Omental fat pad (tissue), 4 donors: ENCODE data around the gene SIM1. TPM values are rescaled to one million over a fixed set of nuclear protein-coding genes. Genes with fewer than 3 reads are reported as not detected.

Experiments used
- ATAC-seq: fragments of 150-250 bp; one replicate; pipeline ENCODE4 v1.9.1; 2016; ENCODE audit warnings: mild to moderate bottlenecking, moderate library complexity; ENCODE audit not compliant: low FRiP score
- DNase-seq: peaks from one replicate; pipeline ENCODE4 v3.0.0-alpha.2; 2019; ENCODE audit warnings: low spot score
- total RNA-seq, 4 donors: library from RNA; depleted of rRNA; stranded (reverse); fragments of >200 nt; gene quantifications; one replicate each; pipeline ENCODE4 v1.1.0, GENCODE V29; 2016
- TF ChIP-seq, protein P1 (sequence below), 3 donors: fragments of 450-650 bp; IDR thresholded peaks; one replicate each; pipeline ENCODE4 v1.5.1; 2016 to 2017; ENCODE audit warnings: antibody characterized with exemption in 3 of 3, mild to moderate bottlenecking in 3 of 3, moderate library complexity in 2 of 3

Gene SIM1
- total RNA-seq, 4 donors from 2014 or later: 0.32 TPM; not detected in 3

- ATAC-seq: no peak
- TF ChIP-seq, protein P1, sequence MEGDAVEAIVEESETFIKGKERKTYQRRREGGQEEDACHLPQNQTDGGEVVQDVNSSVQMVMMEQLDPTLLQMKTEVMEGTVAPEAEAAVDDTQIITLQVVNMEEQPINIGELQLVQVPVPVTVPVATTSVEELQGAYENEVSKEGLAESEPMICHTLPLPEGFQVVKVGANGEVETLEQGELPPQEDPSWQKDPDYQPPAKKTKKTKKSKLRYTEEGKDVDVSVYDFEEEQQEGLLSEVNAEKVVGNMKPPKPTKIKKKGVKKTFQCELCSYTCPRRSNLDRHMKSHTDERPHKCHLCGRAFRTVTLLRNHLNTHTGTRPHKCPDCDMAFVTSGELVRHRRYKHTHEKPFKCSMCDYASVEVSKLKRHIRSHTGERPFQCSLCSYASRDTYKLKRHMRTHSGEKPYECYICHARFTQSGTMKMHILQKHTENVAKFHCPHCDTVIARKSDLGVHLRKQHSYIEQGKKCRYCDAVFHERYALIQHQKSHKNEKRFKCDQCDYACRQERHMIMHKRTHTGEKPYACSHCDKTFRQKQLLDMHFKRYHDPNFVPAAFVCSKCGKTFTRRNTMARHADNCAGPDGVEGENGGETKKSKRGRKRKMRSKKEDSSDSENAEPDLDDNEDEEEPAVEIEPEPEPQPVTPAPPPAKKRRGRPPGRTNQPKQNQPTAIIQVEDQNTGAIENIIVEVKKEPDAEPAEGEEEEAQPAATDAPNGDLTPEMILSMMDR (IDR thresholded peaks at IDR 0.05): no peak
- DNase-seq: no peak
Measured at GRCh38 chr6:100493206-100493888, 28.6 kb upstream of the SIM1 start.

GRCh38 chr6:100491952-100492670 lies 27.4 kb upstream of the SIM1 start:
- TF ChIP-seq, protein P1 (IDR thresholded peaks at IDR 0.05): no peak
- no peak for ATAC-seq
- DNase-seq: no peak

DNA sequence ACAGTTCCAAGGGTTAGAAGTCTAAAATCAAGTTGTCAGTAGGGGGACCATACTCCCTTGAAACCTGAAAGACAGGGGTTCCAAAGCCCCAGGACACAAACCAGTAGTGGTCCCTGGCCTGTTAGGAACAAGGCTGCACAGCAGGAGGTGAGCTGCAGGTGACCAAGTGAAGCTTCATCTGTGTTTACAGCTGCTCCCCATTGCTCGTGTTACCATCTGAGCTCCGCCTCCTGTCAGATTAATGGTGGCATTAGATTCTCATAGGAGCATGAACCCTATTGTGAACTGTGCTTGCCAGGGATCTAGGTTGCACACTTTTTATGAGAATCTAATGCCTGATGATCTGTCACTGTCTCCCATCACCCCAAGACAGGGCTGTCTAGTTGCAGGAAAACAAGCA lies 25.3 kb upstream of the SIM1 start:
- TF ChIP-seq, protein P1 (IDR thresholded peaks at IDR 0.05): no peak
- ATAC-seq: no peak

GRCh38 chr6:100488244-100488643 lies 23.5 kb upstream of the SIM1 start:
- ATAC-seq (no peak), DNase-seq (no peak)
- TF ChIP-seq, protein P1 (IDR thresholded peaks at IDR 0.05): no peak

More for the DNA sequence above, 25.3 kb upstream of the SIM1 start:
- no peak for DNase-seq

DNA sequence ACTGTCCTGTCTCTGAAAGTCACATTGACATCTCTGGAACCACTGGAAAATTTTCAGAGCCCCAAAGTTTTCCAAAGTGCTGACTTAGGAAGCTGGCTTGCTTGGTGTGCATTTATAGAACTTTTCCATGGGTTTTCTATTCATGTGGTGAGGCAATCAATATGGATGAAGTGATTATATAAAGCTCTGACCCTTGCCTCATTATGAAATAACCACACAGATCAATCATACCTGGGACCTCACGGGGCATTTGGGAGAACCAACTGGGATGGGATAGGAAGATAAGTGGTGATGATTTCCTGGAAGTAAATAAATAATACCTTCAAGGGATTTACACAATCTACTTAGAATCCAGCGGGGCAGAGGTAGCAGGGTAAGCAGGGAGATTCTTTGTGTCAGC lies 22.9 kb upstream of the SIM1 start:
- TF ChIP-seq, protein P1 (IDR thresholded peaks at IDR 0.05): no peak
- ATAC-seq (no peak), DNase-seq (no peak)

- no peak for ATAC-seq
- DNase-seq: no peak
- TF ChIP-seq, protein P1 (IDR thresholded peaks at IDR 0.05): no peak
Measured at GRCh38 chr6:100485268-100485667, 20.5 kb upstream of the SIM1 start.

DNA sequence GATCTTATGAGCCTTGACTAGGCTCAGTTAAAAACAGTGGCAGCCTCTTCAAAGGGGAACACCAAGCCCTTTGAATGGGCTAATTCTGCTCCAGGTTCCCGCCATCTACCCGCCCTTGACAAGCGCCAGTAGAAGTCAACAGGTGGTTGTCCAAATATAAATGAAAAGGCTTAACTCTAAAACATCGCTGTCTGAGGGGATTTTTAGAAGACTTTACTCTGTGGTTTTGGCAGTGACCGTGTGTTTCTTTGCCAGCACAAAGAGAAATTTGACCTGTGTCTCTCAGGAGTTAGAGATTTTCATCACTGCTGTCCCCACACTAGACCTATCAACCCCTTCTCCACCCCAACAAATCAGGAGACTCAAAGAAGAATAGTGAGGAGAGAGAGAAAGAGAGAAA lies 19.8 kb upstream of the SIM1 start:
- no peak for DNase-seq
- ATAC-seq: no peak
- TF ChIP-seq, protein P1 (IDR thresholded peaks at IDR 0.05): no peak
